AG08396 (cell line): ENCODE measurements around the gene ENAH.
"Not testable (repeated sequence)": the region's sequence is repeated elsewhere in the genome, so short reads cannot be mapped to it uniquely, and the experiment has no call there.

Source experiments
- DNase-seq: peaks from one replicate; pipeline ENCODE4 v3.0.0; 2012; ENCODE audit warnings: low spot score, mixed read lengths

ENAH gene

DNA sequence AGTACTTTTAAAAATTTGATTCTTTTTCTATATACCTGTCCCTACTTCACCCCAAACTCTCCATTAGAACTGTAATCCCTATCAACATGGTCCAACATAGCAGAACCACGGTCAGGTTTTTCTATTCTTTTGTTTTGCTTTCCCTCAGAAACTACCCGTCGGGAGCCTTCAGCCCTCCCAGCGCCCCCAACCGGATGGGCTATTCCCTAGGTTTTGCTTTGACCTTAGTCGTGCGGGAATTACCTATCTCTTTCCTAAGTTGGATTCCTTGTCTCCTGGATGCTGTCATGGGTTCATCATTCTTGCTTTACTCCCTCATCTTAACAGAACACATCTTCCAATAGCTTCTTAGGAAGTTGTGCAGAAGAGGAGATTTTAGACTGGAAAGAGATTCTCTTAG, 127.5 kb downstream of the ENAH start:
- DNase-seq = no peak

GRCh38 chr1:225524570-225524969, 128.4 kb downstream of the ENAH start:
- DNase-seq = no peak

DNA sequence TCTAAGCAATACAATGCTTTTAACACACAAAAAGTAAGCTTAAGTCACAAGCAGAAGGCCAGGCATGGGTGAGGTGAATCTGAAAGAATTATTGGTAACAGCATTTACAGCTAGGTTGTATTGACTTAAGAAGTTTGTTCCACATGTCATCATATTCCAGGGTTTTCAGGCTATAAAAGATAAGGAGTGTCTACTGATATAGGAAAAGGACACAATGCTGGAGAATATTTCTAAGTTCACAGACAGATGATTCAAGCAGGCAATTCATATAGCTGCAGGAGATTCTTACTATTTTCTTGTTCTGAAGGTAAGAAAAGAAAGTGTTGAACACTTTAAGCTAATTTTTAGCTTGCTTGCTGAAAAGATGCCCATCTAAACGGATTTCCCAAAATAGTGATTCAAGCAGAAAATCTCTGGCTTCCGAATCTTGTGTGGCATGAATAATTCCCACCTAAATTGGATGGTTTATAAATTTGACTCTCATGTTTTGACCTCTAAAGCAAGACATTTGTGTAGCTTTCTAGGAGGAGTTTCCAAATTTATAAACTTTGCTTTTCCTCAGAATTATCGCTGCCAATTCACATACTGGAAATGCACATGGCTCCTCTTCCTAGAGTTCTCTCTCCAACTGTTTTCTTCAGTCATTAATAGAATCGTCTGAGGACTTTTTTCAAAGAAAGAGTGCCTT, 129.5 kb downstream of the ENAH start:
- no peak for DNase-seq

- DNase-seq = no peak
These were observed 130.2 kb downstream of the ENAH start for GRCh38 chr1:225522588-225523262.

DNA sequence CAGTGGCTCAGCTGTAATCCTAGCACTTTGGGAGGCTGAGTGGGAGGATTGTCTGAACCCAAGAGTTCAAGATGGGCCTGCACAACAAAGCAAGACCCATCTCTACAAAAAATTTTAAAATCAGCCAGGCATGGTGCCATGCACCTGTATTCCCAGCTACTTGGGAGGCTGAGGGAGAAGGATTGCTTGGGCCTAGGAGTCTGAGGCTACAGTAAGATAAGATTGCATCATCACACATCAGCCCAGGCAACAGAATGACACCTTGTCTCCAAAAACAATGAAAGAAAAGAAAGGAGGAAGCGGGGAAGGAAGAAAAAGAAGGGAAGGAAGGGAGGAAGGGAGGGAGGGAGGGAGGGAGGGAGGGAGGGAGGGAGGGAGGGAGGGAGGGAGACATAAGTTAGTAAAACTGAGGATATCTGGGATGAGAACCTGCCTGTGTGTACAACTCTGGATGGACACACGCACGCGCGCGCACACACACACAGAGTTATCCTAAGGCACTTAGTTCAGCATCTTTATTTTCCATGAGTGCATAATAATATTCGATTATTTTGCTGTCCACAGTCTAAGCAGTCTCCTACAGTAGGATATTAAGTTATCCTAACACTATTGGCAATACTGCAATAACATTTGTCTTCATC, 132.2 kb downstream of the ENAH start:
- DNase-seq = no peak

DNA sequence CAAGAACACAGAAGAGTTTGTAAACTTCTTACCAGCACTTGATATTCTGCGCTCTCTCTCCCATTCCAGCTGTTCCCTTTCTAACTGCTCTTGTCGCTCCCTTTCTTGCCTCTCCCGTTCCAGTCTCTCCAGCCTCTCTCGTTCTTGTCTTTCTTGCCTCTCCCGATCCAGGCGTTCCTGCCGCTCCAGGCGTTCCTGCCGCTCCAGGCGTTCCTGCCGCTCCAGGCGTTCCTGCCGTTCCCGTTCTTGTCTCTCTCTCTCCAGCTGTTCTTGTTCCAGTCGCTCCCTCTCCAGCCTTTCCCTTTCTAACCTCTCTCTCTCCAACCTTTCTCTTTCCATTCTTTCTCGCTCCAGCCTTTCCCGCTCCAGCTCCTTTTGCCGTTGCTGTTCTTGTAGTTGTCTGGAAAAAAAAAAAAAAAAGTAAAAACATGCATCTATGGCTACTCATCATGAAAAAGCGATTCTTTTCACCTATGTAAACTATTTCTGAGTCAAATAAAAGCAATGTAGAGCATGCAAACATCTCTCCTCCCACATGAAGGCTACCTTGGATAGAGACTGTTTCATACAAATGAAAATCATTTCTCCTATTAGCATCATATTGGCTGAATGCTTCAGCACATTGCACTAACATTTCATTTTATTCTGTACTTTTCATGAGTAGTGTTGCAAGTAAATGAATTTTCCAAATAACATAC, 133.6 kb downstream of the ENAH start:
- peak; percentile 12 for DNase-seq

GRCh38 chr1:225517697-225518096, 135.2 kb downstream of the ENAH start:
- DNase-seq = no peak

DNA sequence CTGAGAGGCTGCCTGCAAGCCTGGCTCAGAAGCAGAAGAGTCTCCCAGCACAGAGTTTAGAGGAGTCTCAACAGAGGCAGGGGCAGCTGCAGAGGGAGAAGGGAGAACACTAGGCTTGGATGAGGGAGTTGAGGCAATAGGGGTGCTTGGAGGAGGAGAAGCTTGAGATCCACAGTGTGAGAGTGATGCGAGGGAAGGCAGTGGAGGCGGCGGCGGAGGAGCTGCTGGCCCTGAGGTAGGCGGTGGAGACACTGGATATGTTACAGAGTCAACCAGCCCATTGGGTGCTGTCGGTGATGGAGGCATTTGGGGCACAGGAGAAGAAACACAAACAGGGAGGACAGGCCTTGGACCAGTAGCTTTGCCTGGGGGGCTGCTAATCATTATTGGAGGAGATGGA, 135.7 kb downstream of the ENAH start:
- DNase-seq = no peak

- no peak for DNase-seq
These were observed 138.2 kb downstream of the ENAH start for GRCh38 chr1:225514671-225515081.

GRCh38 chr1:225513576-225513975, 139.3 kb downstream of the ENAH start:
- not testable (repeated sequence) for DNase-seq

DNA sequence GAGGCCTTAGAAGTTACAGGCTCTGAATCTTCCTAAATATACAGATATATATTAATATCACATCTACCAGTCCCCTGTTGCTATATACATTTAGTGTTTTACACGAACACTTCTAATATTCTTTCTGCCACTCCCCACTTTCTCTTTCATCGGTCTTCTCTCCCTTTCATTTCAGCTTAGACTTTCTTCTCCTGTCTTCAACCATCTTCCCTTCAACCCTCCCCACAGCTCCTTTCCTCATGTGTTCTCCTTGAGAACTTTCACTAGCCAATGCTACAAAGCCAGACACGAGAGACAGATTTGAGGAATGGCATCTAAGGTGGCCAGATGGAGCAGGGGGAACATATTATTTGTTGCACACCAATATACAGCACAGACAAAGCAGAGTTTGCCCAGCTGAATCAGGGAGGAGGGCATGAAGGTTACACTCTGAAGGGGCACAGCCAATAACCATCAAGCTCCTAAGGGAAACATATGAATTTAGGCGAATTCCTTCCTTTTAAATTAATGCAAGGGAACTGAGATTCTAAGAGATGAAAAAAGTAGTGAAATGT, 141.0 kb downstream of the ENAH start:
- DNase-seq = no peak

DNA sequence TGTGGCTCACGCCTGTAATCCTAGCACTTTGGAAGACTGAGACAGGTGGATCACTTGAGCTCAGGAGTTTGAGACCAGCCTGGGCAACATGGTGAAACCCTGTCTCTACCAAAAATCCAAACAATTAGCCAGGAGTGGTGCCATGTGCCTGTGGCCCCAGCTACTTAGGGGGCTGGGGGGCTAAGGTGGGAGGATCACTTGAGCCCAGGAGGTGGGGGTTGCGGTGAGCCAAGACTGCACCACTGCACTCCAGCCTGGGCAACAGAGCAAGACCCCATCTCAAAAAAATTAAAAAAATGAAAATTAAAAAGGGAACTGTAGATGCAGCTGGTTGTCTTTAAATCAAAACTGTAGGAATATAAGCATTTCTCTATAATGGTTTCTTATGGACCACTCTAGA, 142.2 kb downstream of the ENAH start:
- DNase-seq = not testable (repeated sequence)

DNA sequence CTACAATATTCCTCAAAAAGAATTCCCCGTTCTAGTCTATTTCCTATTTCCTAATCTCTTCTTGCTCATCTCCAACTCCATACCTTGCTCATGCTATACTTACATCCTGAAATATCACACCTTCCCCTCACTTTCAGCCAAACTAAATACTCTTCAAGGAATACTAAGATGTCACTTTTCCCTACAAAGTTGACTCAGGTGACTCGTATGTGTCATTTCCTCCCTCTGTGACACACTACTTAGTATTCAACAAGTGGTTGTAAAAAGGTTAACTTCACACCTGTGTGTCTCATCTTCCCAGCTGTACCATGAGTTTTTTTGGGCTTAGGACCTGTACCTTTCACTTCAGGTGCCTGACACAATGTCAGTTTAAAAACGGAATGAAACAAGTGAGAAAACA, 143.2 kb downstream of the ENAH start:
- no peak for DNase-seq

DNA sequence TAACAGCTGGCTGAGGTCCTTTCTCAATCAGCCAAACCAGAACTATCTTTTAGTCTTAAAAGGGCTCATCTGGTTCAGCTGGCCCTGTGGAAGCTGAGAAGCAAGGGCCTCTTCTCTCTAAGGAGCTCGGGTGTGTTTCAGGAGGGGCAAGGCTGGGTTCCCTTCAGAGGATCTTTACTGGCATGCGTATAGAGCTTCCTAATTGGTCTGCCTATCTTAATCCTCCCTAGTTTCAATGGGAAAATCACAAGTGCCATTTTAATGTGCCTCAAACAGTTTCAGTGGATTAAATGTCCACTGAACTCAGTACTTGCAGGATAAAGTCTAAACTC, 143.6 kb downstream of the ENAH start:
- no peak for DNase-seq

DNA sequence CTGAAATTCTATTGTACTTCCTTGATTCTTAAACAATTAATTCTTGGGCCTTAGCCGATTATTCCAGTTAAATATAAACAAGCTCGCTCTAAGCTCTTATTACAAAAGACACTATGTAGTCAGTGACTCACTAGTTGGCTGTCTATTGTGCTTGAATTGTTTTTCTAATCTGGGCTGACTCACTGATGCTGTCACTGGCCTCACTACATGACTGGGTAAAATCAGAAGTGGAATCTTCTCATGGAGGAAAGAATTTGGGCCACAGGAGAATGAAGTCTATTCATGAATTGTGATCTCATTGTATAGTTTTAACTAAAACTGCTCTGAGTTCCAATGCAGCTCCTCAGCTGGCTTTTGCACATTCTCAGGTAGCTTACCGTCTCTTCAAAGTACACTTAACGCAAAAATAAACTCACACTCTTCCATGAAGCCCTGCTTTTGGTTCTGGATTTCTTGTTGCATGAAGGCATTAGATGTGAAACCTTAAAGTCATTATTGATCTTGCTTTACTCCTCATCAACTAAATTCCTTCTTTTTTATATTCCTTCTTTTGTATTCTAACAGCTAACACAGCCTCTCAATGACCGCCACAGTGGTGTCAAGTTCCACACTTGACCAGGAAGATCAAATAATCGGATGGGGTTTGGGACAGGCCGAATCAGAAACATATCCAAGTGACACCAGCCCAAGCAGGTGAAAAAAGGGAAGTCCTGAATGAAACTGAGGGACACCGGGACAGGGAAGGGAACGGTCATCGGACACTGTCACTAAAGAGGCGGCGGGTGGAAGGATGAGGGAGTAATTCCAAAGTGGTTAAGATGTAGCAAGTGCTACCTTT, 144.2 kb downstream of the ENAH start:
- DNase-seq = peak; percentile 80

- no peak for DNase-seq
These were observed 146.2 kb downstream of the ENAH start for GRCh38 chr1:225506727-225507126.

DNA sequence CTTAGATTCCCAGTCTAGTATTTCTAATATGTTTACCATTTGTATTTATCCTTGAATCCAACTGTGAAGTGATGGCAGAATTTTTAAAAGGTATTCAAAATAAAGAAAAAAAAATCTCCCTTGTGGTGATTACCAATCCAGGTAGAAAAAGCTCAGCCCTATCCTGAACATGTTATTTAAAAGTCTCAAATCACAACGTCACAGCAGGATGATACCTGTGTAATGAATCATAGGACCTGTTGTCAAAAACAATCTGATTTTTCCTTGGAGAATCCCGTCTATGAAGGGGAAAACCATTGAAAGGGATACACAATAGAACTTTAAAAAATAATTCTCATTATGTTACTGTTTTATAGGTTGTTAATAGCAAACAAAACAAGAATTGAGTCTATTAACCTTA, 148.1 kb downstream of the ENAH start:
- no peak for DNase-seq

- no peak for DNase-seq
These were observed 152.2 kb downstream of the ENAH start for GRCh38 chr1:225500624-225501192.

DNA sequence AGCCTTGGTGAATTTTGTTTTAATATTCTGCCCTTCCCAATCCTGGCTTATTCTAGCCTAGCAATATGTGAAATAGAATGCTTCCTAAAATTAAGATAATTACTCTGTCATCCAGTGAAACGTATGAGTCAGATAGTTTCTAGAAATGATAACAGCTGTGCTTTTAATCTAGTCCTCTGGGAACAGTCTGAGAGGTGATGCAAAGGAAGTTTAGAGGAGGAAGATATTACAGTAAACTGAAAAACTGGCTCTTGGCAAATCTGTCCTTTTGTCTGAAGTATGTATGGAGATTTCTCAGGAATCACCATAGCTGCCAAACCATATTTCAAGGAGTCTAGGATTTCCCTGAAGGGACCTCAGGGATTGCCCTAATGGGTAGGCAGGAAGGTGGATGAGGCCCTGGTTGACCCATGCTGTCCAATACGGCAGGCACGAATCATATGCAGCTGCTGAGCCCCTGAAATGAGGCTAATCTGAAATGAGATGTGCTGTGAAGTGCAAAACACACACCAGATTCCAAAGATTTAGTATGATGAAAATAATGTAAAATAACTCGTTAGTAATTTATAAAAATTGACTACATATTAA, 154.3 kb downstream of the ENAH start:
- DNase-seq = no peak

DNA sequence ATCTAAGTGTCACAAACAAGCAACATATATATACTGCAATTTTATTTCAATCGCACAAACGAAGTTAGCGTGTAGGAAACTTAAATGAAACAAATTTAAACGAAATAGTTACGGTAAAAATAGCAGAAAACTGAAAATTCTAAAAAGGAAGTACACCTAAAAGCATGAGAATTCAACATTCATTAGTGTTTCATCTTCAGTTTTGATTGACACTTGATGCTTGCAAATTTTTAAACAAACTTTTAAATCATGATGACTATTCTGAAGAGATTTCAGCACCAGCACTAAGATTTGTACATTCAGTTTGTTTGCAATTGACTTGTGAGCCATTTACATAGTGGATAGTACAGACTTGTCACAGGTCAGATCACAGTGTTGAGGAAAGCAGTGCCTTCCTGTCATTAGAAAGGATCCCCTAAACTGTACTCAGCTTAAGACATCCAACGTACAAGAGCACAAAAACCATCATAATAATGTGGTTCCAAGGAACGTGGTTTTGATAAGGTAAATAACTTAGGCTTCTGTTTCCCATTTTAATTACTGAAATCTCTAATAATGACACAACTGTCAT, 158.0 kb downstream of the ENAH start:
- no peak for DNase-seq
